C4-2B (cell line): ENCODE data around the gene PTGER4.
"Not testable (repeated sequence)": the region's sequence is repeated elsewhere in the genome, so short reads cannot be mapped to it uniquely, and the experiment has no call there.

Experiments used
- H3K27ac ChIP-seq: fragments of 450-650 bp; 2 replicates; pipeline ENCODE4 v1.5.1; 2017
- CTCF ChIP-seq: fragments of 450-650 bp; conservative IDR thresholded peaks from 2 replicates; pipeline ENCODE4 v1.5.1; 2017; ENCODE audit warnings: mild to moderate bottlenecking
- ZFX ChIP-seq: fragments of 450-650 bp; IDR thresholded peaks from 2 replicates; pipeline ENCODE4 v1.6.1; 2017

PTGER4 gene

DNA sequence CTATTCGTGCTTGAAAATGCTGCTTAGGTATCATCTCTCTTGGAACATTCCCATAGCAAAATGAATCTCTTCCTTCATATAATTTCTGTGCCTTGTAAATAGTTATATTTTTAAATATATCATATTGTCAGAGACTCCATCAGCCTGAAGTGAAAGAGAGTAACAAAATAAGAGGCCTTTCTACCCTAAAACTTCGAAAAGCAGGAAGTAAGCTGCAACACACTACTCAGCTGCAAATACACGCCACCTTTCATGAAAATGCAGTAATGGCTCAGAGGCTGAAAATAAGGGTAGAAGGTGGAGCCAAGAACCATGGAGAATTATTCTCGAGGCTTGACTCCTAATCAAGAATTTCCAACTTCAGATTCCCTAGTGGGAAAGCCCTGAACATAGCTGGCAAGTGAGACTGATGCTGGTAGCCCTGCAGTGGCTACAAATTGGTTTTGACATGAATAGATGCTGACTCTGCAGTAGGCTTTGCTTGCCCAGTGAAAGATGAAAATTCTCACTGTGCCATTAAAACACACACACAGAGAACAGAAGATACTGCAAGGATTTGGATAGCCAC is 30.2 kb upstream of the PTGER4 start:
- TF ChIP-seq ZFX (no peak), CTCF (no peak)
- H3K27ac ChIP-seq, result no peak overlapping the region

DNA sequence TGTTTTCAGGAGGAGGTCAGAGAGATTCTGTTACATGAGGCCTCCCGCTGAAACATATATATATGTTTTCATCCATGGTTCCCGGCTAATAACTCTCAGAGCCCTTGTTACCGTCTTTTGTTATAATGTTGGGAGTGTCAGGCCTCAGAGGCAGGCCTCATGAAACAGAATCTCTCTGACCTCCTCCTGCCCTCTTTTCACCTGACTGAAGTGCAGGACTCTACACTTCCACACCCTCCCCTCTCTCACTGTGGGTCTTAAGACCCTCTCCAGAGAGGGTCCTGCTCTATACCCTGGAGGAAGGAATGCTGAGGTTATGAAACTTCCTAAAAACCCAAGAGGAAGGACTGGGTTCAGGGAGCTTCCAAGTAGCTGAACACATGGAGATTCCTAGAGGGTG is 28.5 kb upstream of the PTGER4 start:
- H3K27ac ChIP-seq, result no peak overlapping the region
- no peak for TF ChIP-seq CTCF
- TF ChIP-seq ZFX, result no peak

DNA sequence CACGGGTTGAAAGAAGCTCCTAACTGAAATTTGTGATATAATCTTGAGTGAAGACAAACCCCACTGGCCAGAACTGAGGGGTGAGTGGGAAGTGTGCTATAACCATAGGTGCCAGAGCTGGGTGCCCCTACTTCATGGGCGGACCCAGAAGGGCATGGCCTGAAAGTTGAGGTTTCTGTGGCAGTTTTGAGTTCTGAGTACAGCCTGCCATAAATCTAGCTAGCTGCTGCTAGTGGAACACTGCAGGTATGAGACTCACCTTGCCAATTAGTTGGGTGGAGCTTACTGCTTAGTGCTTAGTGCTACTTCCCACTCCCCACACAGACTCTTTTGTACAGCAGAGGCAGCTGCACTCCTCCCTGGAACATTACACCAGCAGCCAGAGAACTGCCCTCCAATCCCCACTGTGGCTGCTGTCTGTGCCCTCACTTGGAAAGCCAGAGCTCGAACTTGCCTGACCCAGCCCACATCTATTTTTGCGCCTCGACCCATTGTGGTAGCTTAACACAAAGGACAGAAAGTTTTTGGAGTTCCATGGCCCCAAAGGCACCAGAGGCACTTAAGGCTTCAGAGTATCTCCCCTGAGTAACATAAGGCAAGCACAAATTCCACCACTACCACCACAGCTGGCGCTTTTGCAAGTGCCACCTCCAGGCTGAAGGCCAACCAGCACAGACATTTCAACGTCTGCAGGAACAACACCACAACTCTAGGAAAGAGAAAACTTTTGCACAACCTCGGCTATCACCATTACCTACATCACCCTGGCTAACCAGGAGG is 27.1 kb upstream of the PTGER4 start:
- no peak overlapping the region for H3K27ac ChIP-seq
- TF ChIP-seq CTCF (no peak), ZFX (no peak)

DNA sequence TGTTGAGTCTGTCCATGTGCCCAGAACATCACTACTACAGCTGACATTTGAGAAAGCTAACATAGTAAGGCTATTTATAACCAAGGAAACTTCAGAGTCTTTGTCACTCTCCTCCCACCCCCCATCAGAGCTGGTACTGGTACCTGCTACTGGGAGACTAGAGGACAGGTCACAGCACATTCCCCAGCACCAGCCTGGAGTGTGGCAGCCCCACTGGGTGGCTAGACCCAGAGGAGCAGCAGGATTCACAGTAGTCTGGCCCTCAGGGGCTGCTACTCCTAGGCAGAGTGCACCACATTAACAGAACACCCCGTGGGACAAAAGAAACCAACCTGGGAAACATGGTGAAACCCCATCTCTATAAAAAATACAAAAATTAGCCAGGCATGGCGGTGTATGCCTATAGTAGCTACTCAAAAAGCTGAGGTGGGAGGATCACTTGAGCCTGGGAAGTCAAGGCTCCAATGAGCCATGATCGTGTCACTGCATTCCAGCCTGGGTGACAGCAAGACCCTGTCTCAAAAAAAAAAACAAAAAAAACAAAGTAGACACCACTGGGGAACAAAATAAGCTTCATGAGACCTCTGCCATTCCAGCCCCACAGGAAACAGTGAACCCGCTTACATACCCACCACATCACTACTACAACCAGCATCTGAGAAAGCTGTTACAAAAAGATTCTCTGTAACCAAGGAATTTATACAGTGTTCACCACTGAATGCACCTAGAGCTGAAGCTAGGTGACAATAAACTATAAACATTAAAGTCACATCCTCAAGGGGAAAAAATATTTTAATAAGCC is 26.3 kb upstream of the PTGER4 start:
- H3K27ac ChIP-seq, result no peak overlapping the region
- no peak for TF ChIP-seq CTCF
- no peak for TF ChIP-seq ZFX

GRCh38 chr5:40654377-40654991 is 25.2 kb upstream of the PTGER4 start:
- no peak overlapping the region for H3K27ac ChIP-seq
- no peak for TF ChIP-seq ZFX

DNA sequence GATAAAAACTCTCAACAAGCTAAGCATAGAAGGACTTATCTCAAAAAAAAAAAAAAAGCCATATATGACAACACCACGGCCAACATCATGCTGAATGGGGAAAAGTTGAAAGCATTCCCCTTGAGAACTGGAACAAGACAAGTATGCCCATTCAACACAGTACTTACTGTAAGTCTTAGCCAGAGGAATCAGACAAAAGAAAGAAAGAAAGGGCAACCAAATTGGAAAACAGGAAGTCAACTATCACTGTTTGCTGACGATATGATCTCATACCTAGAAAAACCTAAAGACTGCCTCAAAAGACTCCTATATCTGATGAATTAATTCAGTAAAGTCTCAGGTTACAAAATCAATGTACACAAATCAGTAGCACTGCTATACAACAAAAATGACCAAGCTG is 24.6 kb upstream of the PTGER4 start:
- TF ChIP-seq CTCF, result no peak
- TF ChIP-seq ZFX, result no peak
- no peak overlapping the region for H3K27ac ChIP-seq

DNA sequence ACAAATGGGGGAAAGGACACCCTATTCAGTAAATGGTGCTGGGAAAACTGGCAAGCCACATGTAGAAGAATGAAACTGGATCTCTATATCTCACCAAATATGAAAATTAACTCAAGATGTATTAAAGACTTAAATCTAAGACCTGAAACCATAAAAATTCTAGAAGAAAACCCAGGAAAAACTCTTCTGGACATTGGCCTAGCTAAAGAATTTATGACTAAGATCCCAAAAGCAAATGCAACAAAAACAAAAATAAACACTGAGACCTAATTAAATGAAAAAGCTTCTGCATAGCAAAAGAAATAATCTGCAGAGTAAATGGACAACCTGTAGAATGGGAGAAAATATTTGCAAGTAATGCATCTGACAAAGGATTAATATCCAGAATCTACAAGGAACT is 23.6 kb upstream of the PTGER4 start:
- H3K27ac ChIP-seq, result not testable (repeated sequence)

DNA sequence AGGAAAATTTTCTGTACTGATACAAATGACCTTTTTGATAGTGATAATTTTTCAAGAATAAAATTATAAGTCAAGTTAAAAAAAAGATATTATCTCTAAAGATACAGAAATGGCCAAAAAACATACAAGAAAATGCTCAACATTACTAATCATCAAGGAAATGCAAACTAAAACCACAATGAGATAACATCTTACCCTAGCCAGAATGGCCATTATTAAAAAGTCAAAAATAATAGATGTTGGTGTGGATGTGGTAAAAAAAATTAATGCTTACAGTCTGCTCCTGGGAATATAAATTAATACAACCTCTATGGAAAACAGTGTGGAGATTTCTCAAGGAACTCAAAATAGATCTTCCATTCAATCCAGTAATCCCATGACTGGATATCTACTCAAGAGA is 22.9 kb upstream of the PTGER4 start:
- no peak for TF ChIP-seq ZFX
- no peak for TF ChIP-seq CTCF
- no peak overlapping the region for H3K27ac ChIP-seq
